ENCODE data around the gene RAPGEF6.
"Not testable (repeated sequence)": the region's sequence is repeated elsewhere in the genome, so short reads cannot be mapped to it uniquely, and the experiment has no call there.

The RAPGEF6 gene

DNA sequence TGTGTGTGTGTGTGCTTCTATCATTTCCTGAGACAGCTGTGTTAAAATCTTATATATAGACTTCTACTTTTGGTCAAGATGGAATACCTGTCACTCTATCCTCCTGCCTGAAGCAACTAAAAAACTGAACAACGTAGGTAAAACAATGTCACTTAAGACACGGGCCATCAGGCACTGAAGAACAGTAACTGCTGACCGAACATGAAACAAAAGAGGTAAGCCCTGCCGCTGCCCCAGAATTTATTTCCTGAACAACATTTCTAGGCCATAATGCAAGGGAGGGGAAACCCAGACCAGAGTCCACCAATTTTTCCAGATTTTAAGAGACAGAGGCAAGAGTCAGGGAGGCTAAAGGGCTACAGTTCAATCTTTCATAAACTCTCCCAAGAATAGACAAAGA is 215.2 kb downstream of the RAPGEF6 start:
- no peak for DNase-seq

DNA sequence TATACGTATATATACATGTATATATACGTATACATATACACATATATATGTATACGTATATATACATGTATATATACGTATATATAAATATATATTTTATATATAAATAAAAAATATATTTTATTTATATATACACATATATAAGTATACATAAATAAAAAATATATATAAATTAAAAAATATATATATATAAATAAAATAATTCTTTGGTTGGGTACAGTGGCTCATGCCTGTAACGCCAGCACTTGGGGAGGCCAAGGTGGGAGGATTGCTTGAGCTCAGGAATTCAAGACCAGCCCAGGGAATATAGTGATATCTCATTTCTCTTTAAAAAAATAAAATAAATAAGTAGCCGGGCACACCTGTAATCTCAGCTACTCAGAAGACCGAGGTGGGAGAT is 216.2 kb downstream of the RAPGEF6 start:
- no peak for DNase-seq

DNA sequence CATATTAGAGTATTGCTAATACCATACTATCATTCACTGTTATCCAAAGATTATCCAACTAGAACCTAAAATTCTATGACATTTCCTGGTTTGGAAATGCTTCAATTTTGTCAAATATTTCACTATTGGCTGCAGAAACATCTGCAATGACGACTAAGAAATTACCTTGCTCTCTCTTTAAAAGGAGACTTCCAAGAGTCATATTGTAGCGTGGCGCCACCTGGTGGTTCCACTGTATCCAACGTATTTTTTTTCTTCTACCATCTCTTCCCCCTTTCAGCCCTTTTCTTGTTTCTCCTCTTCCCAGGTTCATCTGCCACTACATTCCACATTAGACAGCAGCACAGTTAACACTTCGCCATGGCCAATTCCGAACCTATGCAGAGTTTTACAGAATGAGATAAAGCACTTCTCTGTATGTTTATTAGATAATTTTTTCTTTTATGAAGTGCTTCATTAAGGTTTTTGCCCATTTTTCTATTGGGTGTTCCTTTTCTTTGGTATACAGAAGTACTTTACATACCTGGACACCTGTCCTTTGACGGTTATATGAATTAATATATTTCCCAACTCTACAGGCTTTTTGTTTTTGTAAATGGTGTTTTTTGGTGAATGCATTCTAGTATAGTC is 217.7 kb downstream of the RAPGEF6 start:
- DNase-seq, result peak; percentile 65

DNA sequence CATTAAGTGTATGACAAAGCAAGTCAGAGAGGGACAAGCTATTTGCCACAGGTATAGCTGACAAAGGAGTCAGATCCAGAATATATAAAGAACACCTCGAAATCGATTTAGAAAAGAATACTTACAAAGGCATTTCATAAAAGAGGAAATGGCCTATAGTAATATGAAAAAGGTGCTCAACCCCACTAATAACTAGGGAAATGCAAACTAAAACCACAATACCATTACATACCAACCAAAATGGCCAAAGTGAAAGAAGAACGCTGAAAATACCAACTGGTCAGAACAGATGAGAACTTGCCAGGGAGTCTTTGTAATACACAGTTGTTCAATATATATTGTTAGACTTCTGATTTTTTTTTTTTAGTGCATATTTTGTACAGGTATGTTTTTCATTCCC is 218.3 kb downstream of the RAPGEF6 start:
- no peak for DNase-seq

DNA sequence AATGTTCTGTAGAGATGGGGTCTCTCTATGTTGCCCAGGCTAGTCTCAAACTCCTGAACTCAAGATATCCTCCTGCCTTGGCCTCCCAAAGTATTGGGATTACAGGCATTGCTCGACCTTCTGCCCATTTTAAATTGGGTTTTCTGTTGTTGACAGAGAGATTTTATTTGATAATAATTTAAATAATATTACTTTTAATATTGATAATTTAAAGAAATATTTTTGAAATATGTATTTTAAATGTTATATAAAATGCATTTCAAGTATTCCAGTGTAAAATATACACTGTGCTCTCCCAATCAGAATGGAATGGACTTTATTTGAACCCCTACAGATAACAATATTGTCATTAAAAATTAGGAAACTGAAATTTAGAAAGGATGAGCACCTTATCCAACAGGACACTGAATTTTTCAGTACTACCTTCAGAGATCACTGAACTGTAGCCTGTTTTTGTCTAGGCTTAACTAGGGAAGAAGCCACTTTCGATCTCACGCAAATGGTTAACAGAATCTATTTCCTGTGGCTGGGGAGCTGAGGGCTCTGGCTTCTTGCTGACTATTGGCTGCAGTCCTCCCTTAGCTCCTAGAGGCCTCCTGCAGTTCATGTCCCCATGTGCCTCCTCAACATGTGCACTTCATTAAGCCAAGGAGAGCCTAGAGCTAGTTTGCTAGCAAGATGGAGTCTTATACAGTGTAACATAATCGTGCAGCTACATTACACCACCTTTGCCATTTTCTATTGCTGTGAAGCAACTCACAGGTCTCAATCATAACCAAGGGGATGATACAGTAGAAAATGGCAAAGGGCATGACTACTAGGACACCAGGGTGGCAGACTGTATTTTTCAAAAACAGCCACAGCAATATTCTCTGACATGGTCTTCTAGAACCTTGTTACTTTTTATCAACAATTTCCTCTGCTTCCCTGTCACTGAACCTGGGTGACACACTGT is 221.1 kb downstream of the RAPGEF6 start:
- DNase-seq, result no peak

DNA sequence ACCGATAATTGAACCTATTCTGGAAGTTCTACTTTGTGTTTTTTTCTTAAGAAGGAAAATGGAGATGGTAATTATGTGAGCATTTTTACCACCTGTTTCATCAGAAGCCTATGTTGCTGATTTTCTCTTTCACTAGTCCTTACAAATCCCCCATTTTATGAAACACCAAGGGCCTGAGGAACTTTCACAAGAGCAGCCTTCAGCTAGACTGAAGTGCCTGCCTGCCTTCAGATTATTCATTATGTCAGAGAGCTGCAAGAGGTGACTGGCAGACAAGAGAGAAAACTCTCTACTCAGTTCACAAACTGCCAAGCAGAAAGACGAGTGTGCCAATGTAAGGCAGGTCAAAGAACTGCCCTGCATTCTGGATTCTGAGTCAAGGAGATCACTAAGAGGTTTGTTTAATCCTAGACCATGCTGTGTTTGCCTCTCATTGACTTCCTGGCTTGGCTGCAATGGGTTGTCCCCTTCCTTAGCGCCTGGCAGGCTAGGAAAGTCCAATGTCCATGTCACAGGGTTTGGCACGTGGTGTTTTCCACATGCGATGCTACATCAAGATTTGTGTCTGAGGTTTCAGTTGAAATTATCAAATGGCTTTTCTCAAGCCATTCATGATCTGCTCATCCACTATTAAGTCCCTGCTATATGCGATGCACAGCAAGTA is 227.9 kb downstream of the RAPGEF6 start:
- no peak for DNase-seq

DNA sequence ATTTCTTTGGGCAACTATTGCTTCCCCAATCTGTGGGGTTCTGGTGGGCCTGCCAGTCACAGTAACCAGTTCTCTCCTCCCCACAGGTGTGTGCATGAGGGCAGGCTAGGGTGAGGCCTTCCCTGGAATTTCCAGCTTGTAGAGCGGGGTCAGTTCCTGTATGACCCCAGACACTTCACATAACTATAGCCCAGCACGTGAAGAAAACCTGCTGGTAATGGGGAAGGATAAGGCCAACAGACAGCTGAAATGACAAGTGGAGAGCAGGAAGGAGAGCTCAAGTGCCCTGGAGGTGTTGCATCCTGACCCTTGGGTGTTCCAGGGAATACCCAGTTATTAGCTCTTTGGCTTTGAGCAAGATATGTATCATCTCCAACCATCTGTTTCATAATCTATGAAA is 229.0 kb downstream of the RAPGEF6 start:
- DNase-seq, result no peak

DNA sequence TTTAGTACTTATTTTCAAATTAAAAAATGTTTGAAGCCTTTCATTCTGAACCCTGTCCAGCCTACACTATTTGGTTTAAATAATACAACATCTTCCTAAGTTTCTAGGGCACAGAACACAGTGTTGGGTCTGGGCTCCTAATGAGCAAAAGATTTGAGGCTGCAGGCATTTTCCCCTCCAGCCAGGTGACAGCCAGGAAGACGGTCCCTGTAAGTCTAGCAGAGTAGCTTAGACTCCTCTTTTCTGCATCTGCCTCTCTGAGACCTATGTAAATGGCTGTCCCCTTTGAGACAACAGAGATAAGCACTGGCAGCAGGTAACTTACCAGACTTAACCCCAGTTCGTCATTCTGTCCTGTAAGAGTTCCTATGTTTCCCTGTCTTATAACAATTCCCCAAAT is 229.4 kb downstream of the RAPGEF6 start:
- DNase-seq, result no peak

DNA sequence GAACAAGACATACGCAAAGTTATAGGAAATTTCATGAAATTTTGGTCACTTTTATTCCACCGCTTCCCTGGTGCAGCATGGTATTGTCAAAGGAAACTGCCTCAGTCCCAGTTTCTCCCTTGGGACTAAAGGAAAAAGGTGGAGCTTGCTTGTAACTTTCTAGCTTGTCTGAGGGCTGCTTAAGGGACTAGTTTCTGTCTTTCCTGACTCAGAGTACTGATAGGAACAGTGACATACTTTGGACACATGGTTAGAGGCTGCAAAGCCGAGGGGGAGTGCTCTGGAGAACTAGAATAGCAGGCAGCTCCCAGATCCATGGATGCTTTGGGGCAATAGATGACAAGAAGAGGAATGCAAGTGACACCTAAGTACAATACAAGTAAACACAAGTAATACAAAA is 234.4 kb downstream of the RAPGEF6 start:
- DNase-seq, result no peak

DNA sequence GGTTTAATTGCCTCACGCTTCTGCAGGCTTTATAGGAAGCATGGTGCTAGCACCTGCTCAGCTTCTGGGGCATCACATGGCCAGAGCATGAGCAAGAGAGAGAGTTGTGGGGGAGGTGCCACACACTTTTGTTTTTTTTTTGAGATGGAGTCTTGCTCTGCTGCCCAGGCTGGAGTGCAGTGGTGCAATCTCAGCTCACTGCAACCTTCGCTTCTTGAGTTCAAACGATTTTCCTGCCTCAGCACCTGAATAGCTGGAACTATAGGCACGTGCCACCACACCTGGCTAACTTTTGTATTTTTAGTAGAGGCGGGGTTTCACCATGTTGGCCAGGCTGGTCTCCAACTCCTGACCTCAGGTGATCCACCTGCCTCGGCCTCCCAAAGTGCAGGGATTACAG is 236.0 kb downstream of the RAPGEF6 start:
- DNase-seq, result not testable (repeated sequence)

DNA sequence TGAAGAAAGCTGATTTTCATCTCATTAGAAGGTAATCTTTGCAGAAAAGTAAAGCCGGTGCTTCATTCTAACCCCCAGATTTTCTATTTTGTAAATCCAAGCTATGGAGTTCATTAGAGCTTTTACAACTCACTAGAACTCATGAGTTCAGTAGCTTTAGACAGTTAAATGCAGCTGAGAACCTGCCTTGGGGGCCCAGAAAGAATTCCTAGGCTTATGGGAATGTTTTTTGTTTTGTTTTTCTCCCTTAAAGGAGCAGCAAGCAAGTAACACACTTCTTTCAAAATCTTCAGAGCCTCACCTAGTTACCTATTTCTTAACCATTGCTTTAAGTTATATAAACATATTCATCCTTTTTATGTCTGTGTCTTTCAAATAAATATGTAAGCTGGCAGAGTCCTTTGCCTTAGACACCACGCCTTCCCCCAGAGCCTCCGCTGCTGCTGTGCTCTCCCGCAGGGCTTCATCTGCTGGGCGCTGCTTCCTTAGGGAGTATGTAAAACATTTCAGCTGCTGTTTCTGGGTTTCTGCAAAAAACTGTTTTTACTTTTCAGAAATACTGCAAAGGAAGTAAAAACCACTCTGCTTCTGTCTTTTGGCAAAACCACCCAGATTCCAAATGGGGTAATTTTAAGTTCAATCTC is 238.3 kb downstream of the RAPGEF6 start:
- no peak for DNase-seq

DNA sequence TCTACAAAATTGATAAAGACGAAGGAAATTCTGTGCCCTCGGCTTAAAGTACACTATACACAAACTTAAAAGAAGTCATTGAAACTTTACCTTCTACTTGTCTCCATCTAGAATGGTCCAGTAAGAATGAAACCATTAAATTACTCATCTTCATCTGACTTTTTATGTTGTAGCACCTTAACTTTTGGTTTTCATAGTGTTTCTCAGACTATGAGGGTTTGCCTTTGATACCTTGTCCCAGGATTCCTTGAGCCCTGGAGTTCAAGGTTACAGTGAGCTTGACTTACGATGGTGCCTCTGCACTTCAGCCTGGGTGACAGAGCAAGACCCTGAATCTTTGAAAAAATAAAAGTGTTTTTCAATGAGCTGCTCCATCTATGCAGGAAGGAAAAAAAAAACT is 239.0 kb downstream of the RAPGEF6 start:
- DNase-seq, result no peak

DNA sequence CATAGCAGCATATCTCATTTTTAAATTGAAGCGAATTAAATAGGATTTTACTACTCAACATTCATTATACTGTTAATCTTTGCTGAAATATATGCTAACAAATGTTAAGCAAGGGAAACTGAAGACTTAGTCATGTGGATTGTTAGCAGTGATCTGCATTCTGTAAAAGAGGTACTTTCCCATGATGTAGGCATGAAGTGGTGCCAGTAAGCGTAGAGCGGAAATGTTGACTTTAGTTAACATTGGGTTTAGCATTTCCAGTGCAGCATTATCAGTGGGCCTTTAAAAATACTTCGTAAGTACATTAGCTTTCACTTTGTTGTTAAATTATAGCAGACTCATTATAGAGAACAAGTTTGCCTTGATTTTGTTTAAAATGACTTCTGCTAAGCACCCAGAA is 240.9 kb downstream of the RAPGEF6 start:
- DNase-seq, result no peak

DNA sequence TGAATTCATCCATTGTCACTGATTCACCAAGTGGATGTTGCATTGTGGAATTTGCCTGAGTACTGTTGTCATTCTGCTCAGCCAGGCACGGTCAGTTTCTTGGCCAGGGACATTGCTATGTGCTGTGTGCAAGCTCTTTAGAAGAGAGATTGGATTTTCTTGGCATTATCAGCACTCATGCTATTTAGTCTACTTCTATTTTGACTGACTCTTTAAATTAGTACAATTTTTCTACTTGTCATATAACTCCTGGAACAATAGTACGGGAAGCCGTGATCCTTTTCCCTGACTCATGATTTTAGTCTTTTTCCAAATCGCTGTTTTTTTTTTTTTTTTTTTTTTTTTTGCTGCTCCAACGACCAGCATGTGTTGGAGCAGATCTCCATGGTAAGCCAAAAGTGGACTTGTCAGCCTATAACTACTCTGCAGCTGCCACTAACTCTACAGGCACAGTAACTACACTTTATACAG is 241.5 kb downstream of the RAPGEF6 start:
- DNase-seq, result no peak

DNA sequence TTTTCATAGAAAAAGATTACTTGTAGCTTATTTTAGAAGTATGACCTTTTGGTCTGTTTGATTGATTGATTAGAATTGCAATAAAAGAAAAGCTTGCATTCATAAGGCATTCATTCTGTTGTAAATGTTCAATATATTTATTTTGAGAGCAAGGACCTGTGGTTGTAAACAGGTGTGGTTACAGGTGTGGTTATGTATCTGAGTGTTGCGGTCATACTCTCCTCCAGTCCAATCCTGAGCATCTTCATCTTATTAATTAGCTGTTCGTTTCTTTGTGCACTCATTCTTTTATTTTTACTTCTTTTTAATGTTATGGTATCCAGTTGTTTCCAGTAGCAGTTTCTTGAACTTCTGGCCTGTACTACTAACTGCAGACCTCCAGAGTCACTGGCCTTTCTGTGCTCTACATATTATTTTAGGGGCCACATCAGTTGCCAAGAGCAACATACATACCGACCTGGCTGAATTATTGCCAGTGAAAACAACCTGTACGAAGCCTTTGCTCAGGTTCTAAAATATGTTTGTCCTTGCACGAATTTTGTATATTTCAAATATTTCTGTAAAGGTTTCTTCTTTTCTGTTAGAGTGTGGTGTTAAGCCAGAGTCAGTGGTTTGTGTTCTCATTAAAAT is 242.4 kb downstream of the RAPGEF6 start:
- DNase-seq, result no peak

DNA sequence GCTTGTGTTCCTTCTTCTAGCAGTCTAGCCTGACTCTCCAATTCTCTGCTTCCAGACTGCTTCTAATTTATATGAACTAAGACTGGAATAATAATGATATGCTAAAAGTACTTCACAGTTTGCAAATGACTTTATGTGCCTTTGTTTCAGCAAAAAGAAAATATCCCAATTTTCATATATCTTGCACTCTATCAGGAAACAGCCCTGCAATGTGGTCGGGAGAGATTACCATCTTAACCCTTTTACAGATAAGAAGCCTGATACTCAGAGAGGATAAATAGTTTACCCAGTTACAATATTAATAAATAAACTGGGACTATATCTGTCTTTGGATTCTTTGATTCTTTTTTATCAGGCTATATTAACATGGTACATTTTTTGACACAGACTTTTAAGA is 245.2 kb downstream of the RAPGEF6 start:
- no peak for DNase-seq

DNA sequence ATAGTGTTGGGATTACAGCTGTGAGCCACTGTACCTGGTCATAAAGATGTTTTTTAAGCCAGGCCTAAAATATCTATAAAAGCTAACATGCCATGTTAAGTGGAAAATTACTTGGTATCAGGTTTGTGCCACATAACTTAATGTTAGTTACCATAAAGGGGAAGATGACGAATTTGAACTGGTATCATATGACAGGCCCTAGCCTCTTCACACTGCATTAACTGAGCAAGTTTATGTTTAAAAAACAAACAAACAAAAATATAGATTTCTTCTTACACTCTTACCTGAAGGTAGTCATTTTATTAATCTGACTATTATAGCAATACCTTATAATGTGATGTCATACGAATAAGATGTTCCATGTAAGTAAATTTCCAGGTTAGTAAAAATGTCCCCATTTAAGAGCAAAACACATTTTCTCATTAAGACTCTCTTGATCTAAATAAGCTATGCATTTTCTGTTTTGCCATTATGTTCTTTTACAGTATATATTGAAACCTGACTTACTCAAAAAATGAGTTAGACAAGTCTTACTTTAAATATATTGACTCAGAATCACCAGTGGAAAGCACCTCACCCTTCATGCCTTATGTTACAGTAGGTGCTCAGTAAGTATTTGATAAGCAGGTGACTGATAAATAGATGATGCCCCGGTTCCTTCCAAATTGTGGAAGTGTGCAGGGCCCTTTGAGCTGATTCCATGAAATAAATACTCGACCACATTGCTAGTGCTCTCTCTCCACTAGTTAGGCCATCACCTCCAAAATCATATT is 245.7 kb downstream of the RAPGEF6 start:
- DNase-seq, result no peak

DNA sequence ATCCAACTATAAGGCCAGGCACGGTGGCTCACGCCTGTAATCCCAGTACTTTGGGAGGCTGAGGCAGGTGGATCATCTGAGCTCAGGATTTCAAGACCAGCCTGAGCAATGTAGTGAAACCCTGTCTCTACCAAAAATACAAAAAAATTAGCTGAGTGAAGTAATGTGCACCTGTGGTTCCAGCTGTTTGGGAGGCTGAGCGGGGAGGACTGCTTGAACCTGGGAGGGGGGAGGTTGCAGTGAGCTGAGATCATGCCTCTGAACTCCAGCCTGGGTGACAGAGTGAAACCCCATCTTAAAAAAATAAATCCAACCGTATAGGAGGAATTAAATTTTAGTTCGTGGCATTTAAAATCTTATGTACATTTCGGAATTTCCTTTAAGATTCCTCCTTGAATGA is 247.8 kb downstream of the RAPGEF6 start:
- DNase-seq, result no peak

DNA sequence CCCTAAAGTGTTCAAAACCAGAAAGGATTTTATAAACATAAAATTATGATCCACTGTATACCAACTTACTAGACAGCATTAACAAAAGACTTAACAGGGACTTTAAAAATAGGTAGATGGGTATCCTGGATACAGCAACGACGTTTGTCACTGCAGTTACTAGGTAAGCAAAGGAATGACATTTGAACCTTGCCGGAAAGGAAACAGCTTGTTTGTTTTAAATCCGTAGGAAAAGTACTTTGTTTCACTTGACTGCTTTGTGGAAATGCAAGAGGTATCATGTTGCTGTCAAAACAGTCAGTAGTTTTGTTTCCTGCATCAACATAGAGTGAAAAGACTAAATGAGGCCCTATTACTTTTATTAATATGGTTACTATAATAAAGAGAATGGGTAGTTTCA is 248.2 kb downstream of the RAPGEF6 start:
- peak; percentile 19 for DNase-seq

DNA sequence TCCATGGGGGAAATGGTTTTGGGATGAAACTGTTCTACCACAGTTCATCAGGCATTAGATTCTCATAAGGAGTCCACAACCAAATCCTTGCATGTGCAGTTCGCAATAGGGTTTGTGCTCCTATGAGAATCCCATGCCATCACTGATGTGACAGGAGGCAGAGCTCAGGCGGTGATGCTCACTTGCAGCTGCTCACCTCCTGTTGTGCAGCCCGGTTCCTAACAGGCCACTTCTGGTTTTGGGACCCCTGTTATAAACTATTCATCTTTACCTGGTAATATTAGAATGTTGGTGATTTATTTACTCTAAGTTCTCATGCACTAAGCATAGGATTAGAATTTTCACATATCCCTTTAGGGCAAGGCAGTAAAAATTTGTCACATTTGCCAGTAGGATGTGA is 248.9 kb downstream of the RAPGEF6 start:
- no peak for DNase-seq

DNA sequence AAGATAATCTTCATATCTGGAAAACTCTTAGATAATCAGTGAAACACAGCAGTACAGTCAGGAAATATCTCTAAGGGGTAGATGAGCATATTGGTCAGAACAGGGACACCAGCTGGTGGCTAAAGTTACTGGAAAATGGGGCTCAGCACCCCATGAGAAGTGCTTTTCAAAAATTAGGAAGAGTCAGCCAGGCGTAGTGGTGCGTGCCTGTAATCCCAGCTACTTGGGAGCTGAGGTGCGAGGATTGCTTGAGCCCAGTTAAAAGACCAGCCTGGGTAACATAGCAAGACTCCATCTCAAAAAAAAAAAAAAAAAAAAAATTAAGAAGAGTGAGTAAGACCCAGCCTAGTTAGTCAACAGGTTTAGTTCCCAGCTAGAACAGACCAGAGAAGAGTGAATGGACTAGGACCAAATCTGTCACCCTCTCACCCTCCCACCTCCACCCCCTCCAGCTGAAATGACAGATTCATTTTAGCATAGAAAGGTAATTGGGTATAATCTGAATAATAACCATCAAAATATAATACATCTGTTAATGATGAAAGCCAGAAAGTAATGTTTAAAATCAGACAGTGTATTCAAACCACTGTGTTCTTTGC is 250.3 kb downstream of the RAPGEF6 start:
- no peak for DNase-seq

DNA sequence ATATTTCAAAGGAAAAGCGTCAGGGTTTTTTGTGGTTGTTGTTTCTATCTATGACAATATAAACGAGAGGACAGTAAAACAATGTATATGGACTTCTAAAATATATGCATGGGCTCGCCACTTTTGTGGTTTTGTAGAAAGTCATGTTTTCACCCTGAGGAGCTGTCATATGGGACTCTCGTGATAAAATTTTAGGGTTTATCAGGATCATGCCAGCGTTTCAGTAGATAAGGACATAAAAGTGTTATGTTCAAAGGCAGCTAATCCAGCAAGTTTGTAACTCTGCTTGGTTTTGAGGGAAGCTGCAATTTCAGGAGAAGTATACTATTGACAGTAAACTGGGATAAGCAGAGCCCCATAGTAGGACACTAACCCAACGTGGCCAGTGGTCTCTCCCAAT is 250.9 kb downstream of the RAPGEF6 start:
- no peak for DNase-seq
